Measurements from ENCODE around the gene OPA3. TPM values are rescaled to one million over a fixed set of nuclear protein-coding genes. Genes with fewer than 3 reads are reported as not detected.
A peak's percentile ranks its signal among the peaks of the same experiment; 100 is the strongest.

OPA3 gene
- total and polyA plus RNA-seq, 2 experiments from 2014 or later: 13.7 to 26.7 TPM

- no peak overlapping the region for H3K4me3 ChIP-seq
- DNase-seq (ENCODE audit: low read depth in 1 of 2, low spot score in 1 of 2): no peak
- no peaks in the 10 kb centered on the region for H3K27me3 ChIP-seq
- H3K36me3 ChIP-seq: peaks cover 30% of the 10 kb centered on the region
- no peaks in the 10 kb centered on the region for H3K4me1 ChIP-seq (ENCODE audit: low read depth)
- no peak overlapping the region for H3K27ac ChIP-seq
- H3K9me3 ChIP-seq (ENCODE audit: low read depth): no peaks in the 10 kb centered on the region
- no peak for TF ChIP-seq CTCF (IDR thresholded peaks at IDR 0.05; ENCODE audit: low read depth, low read length)
These were observed 66.7 kb downstream of the OPA3 start for GRCh38 chr19:45517641-45518468.

- no peak for DNase-seq (ENCODE audit: low read depth in 1 of 2, low spot score in 1 of 2)
- Histone ChIP-seq H3K36me3 (peaks cover 25% of the 10 kb centered on the region), H3K4me3 (no peak overlapping the region), H3K27me3 (no peaks in the 10 kb centered on the region), H3K9me3 (ENCODE audit: low read depth) (no peaks in the 10 kb centered on the region), H3K27ac (no peak overlapping the region), H3K4me1 (ENCODE audit: low read depth) (no peaks in the 10 kb centered on the region)
- no peak for TF ChIP-seq CTCF (IDR thresholded peaks at IDR 0.05; ENCODE audit: low read depth, low read length)
These were observed 67.4 kb downstream of the OPA3 start for GRCh38 chr19:45517238-45517637.

GRCh38 chr19:45515807-45516401 is 68.7 kb downstream of the OPA3 start:
- DNase-seq (ENCODE audit: low read depth in 1 of 2, low spot score in 1 of 2): no peak
- H3K27ac ChIP-seq: peak overlapping the region; percentile 6
- no peaks in the 10 kb centered on the region for H3K9me3 ChIP-seq (ENCODE audit: low read depth)
- TF ChIP-seq CTCF (IDR thresholded peaks at IDR 0.05; ENCODE audit: low read depth, low read length): no peak
- no peaks in the 10 kb centered on the region for H3K4me1 ChIP-seq (ENCODE audit: low read depth)
- no peaks in the 10 kb centered on the region for H3K27me3 ChIP-seq
- H3K36me3 ChIP-seq: peaks cover 21% of the 10 kb centered on the region
- no peak overlapping the region for H3K4me3 ChIP-seq

- no peak for DNase-seq (ENCODE audit: low read depth in 1 of 2, low spot score in 1 of 2)
- Histone ChIP-seq H3K4me3 (no peak overlapping the region), H3K27ac (no peak overlapping the region), H3K9me3 (ENCODE audit: low read depth) (no peaks in the 10 kb centered on the region), H3K4me1 (ENCODE audit: low read depth) (no peaks in the 10 kb centered on the region), H3K36me3 (peaks cover 19% of the 10 kb centered on the region), H3K27me3 (no peaks in the 10 kb centered on the region)
- no peak for TF ChIP-seq CTCF (IDR thresholded peaks at IDR 0.05; ENCODE audit: low read depth, low read length)
These were observed 69.4 kb downstream of the OPA3 start for GRCh38 chr19:45515081-45515624.

GRCh38 chr19:45514376-45515051 is 70.1 kb downstream of the OPA3 start:
- TF ChIP-seq CTCF (IDR thresholded peaks at IDR 0.05; ENCODE audit: low read depth, low read length): no peak
- no peak overlapping the region for H3K4me3 ChIP-seq
- no peaks in the 10 kb centered on the region for H3K27me3 ChIP-seq
- DNase-seq (ENCODE audit: low read depth in 1 of 2, low spot score in 1 of 2): no peak
- H3K9me3 ChIP-seq (ENCODE audit: low read depth): no peaks in the 10 kb centered on the region
- H3K36me3 ChIP-seq: peaks cover 16% of the 10 kb centered on the region
- H3K27ac ChIP-seq: no peak overlapping the region
- H3K4me1 ChIP-seq (ENCODE audit: low read depth): no peaks in the 10 kb centered on the region
